WTC11 (cell line): ENCODE measurements around the gene FASN.

Source experiments
- CREB1 ChIP-seq: sonication (generic); formaldehyde crosslinking; IDR thresholded peaks from 2 replicates; pipeline ENCODE4 v1.8.0; 2023; ENCODE audit warnings: mild to moderate bottlenecking, missing genetic modification reagents
- MLX ChIP-seq: sonication (generic); formaldehyde crosslinking; IDR thresholded peaks from 2 replicates; pipeline ENCODE4 v1.8.1; 2023; ENCODE audit warnings: mild to moderate bottlenecking, missing genetic modification reagents, moderate library complexity
- NR3C1 ChIP-seq: sonication (generic); formaldehyde crosslinking; conservative IDR thresholded peaks from 2 replicates; pipeline ENCODE4 v1.8.1; 2023; ENCODE audit warnings: low read depth, mild to moderate bottlenecking, missing genetic modification reagents
- ZNF121 ChIP-seq: sonication (generic); formaldehyde crosslinking; IDR thresholded peaks from 2 replicates; pipeline ENCODE4 v1.8.0; 2023; ENCODE audit warnings: missing genetic modification reagents
- TF ChIP-seq, protein P1 (sequence below): fragments of 200-600 bp; IDR thresholded peaks from 2 replicates; pipeline ENCODE4 v1.8.0; 2022; ENCODE audit warnings: antibody characterized with exemption
- TF ChIP-seq, protein P2 (sequence below): sonication (generic); formaldehyde crosslinking; IDR thresholded peaks from 2 replicates; pipeline ENCODE4 v1.8.1; 2023; ENCODE audit warnings: mild to moderate bottlenecking, missing genetic modification reagents

DNA sequence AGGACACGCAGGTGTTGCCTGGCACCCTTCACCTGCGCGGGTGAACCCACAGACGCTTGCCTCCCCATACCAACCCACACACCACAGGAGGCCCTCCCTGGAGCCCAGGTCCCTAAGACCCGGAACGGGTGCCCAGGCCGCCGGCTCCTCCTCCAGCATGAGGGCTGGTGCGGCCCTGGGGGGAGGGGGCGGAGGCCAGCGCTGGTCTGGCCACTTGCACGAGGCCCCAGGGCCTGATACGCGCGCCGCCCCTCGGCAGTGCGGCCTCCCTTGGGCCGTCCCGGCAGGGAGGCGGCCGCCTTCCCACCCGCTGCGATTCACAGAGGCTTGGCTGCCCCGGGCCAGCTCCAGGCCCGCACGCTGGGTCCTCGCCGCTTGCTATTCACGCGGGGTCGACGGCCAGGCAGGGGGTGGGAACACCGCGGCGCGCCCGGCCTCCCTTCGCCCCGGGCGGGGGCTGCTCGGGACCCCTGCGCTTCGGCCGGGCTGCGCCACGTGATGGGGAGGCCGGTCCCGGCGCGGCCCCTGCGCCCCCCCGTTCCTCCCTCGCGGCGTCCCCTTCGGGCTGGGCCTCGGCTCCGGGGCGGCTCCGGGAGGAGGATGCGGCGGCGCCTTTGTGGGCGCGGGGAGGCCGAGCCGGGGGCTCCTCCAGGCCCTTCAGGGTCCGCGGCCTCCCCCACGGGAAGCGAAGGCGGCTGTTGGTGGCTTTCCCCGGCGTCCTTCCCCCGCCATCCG, 685 bp downstream of the FASN start:
- TF ChIP-seq, protein P1, sequence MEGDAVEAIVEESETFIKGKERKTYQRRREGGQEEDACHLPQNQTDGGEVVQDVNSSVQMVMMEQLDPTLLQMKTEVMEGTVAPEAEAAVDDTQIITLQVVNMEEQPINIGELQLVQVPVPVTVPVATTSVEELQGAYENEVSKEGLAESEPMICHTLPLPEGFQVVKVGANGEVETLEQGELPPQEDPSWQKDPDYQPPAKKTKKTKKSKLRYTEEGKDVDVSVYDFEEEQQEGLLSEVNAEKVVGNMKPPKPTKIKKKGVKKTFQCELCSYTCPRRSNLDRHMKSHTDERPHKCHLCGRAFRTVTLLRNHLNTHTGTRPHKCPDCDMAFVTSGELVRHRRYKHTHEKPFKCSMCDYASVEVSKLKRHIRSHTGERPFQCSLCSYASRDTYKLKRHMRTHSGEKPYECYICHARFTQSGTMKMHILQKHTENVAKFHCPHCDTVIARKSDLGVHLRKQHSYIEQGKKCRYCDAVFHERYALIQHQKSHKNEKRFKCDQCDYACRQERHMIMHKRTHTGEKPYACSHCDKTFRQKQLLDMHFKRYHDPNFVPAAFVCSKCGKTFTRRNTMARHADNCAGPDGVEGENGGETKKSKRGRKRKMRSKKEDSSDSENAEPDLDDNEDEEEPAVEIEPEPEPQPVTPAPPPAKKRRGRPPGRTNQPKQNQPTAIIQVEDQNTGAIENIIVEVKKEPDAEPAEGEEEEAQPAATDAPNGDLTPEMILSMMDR = no peak
- TF ChIP-seq MLX = no peak
- TF ChIP-seq, protein P2, sequence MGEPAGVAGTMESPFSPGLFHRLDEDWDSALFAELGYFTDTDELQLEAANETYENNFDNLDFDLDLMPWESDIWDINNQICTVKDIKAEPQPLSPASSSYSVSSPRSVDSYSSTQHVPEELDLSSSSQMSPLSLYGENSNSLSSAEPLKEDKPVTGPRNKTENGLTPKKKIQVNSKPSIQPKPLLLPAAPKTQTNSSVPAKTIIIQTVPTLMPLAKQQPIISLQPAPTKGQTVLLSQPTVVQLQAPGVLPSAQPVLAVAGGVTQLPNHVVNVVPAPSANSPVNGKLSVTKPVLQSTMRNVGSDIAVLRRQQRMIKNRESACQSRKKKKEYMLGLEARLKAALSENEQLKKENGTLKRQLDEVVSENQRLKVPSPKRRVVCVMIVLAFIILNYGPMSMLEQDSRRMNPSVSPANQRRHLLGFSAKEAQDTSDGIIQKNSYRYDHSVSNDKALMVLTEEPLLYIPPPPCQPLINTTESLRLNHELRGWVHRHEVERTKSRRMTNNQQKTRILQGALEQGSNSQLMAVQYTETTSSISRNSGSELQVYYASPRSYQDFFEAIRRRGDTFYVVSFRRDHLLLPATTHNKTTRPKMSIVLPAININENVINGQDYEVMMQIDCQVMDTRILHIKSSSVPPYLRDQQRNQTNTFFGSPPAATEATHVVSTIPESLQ (CRISPR knock-in tag) = no peak
- no peak for TF ChIP-seq NR3C1 (CRISPR knock-in tag)
- no peak for TF ChIP-seq ZNF121
- no peak for TF ChIP-seq CREB1 (CRISPR knock-in tag)
